ENCODE measurements around the gene PTPRA.

DNA sequence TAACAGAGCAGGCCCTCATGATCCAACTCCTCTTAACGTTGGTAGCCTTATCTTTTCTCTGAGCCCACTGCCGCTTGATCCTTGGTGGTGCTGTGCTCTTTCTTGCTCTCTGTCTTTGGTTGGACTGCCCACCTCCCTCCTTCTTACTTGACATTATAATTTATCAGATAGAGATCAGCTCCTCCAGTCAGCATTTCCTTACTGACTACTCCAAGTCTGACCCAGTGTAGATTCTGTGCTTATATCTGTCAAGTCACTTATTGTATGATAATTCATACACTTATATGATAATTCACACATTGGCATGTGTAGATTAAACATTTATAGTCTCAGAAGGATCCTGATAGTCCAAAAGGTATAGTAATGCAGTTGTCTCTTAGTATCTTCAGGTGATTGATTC, 18.1 kb downstream of the PTPRA start:
- TF ChIP-seq CTCF (optimal IDR thresholded peaks at IDR 0.05 in 1 of 3, IDR thresholded peaks at IDR 0.05 in 1 of 3, conservative IDR thresholded peaks at IDR 0.05 in 1 of 3; ENCODE audit: extremely low read depth in 1 of 3, insufficient read depth in 2 of 3, low read length in 3 of 3) (no peak), EZH2 (IDR thresholded peaks at IDR 0.05; ENCODE audit: low read length) (no peak)

Data from keratinocyte (primary cell).